Activated B cell treated with CpG ODN at 0.5 μM for 24 hours (primary cell): ENCODE results near the gene LRG1. TPM values are rescaled to one million over a fixed set of nuclear protein-coding genes. Genes with fewer than 3 reads are reported as not detected.

Source experiments
- ATAC-seq: fragments of 200-7000 bp; cut with Tn5 transposase; one replicate; pipeline ENCODE4 v1.10.0; 2021; ENCODE audit warnings: low read depth, mild to moderate bottlenecking, moderate library complexity
- CTCF ChIA-PET: fragments of 350-600 bp; sonication (Branson Sonifier 250); formaldehyde crosslinking; loops from one replicate; lab custom pipeline; 2021; ENCODE audit warnings: antibody characterized with exemption; lab: Charles Lee
- POLR2A ChIA-PET: fragments of 350-600 bp; sonication (Branson Sonifier 250); formaldehyde crosslinking; loops from one replicate; lab custom pipeline; 2021; ENCODE audit warnings: antibody characterized with exemption; lab: Charles Lee
- DNase-seq: peaks from one replicate; pipeline ENCODE4 v3.0.0; 2022
- H3K27ac Mint-ChIP-seq: one replicate; pipeline ENCODE4 v1.8.0; 2020; ENCODE audit warnings: mixed read lengths
- H3K27me3 Mint-ChIP-seq: one replicate; pipeline ENCODE4 v1.8.0; 2021; ENCODE audit warnings: mixed read lengths
- H3K36me3 Mint-ChIP-seq: one replicate; pipeline ENCODE4 v1.8.0; 2021; ENCODE audit warnings: low read depth, mixed read lengths
- H3K4me1 Mint-ChIP-seq: one replicate; pipeline ENCODE4 v1.8.0; 2021; ENCODE audit warnings: mixed read lengths
- H3K4me3 Mint-ChIP-seq: one replicate; pipeline ENCODE4 v1.8.0; 2020; ENCODE audit warnings: mild to moderate bottlenecking, mixed read lengths
- H3K9me3 Mint-ChIP-seq: one replicate; pipeline ENCODE4 v1.8.0; 2020; ENCODE audit warnings: mixed read lengths
- intact Hi-C: fragments of 100-400 bp; cut with micrococcal nuclease; formaldehyde crosslinking; loops from one replicate; pipeline ENCODE4 v1.15.1; 2024
- total RNA-seq: library from RNA; stranded (reverse); gene quantifications from 2 replicates; pipeline ENCODE4 v1.2.3, GENCODE V29; 2022
- TF ChIP-seq, protein P1 (sequence below): fragments of 200-600 bp; IDR thresholded peaks from one replicate; pipeline ENCODE4 v1.8.0; 2022; ENCODE audit warnings: antibody characterized with exemption, mild to moderate bottlenecking

LRG1 gene
- total RNA-seq, 1 donor from 2014 or later = 2.0 TPM

GRCh38 chr19:4512070-4512469 lies 27.8 kb downstream of the LRG1 start:
- Mint-ChIP-seq H3K27ac (no peak overlapping the region), H3K36me3 (no peaks in the 10 kb centered on the region), H3K27me3 (peaks cover 3% of the 10 kb centered on the region), H3K4me1 (no peaks in the 10 kb centered on the region), H3K4me3 (no peak overlapping the region), H3K9me3 (no peaks in the 10 kb centered on the region)
- ATAC-seq (no peak), DNase-seq (no peak)
- ChIA-PET POLR2A (no interaction called here), CTCF (no interaction called here)
- intact Hi-C loops = no loop called here
- TF ChIP-seq, protein P1, sequence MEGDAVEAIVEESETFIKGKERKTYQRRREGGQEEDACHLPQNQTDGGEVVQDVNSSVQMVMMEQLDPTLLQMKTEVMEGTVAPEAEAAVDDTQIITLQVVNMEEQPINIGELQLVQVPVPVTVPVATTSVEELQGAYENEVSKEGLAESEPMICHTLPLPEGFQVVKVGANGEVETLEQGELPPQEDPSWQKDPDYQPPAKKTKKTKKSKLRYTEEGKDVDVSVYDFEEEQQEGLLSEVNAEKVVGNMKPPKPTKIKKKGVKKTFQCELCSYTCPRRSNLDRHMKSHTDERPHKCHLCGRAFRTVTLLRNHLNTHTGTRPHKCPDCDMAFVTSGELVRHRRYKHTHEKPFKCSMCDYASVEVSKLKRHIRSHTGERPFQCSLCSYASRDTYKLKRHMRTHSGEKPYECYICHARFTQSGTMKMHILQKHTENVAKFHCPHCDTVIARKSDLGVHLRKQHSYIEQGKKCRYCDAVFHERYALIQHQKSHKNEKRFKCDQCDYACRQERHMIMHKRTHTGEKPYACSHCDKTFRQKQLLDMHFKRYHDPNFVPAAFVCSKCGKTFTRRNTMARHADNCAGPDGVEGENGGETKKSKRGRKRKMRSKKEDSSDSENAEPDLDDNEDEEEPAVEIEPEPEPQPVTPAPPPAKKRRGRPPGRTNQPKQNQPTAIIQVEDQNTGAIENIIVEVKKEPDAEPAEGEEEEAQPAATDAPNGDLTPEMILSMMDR = no peak

DNA sequence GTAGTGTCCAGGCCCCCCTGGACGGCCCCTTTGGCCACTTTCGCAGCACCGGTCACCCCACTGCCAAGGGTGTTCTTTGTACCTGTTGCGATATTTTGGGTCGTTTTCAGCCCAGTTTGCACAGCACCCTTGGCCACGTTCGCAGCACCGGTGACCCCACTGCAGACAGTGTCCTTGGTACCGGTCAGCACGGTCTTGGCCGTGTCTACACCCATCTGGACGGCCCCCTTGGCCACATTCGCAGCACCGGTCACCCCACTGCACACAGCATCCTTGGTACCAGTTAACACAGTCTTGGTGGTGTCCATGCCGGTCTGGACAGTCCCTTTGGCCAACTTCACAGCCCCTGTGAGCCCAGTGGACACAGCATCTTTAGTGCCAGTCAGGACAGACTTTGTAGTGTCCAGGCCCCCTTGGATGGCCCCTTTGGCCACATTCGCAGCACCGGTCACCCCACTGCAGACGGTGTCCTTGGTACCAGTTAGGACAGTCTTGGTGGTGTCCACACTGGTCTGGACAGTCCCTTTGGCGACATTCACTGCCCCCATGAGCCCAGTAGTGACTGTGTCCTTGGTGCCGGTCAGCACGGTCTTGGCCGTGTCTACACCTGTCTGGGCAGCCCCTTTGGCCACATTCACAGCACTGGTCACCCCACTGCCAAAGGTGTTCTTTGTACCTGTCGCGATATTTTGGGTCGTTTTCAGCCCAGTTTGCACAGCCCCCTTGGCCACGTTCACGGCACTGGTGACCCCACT lies 28.4 kb downstream of the LRG1 start:
- H3K4me1 Mint-ChIP-seq = no peaks in the 10 kb centered on the region
- no peak overlapping the region for H3K27ac Mint-ChIP-seq
- no peak overlapping the region for H3K4me3 Mint-ChIP-seq
- DNase-seq (no peak), ATAC-seq (no peak)
- TF ChIP-seq, protein P1 = no peak
- ChIA-PET CTCF (no interaction called here), POLR2A (no interaction called here)
- peaks cover 3% of the 10 kb centered on the region for H3K27me3 Mint-ChIP-seq
- H3K36me3 Mint-ChIP-seq = no peaks in the 10 kb centered on the region
- H3K9me3 Mint-ChIP-seq = no peaks in the 10 kb centered on the region
- intact Hi-C loops = no loop called here

DNA sequence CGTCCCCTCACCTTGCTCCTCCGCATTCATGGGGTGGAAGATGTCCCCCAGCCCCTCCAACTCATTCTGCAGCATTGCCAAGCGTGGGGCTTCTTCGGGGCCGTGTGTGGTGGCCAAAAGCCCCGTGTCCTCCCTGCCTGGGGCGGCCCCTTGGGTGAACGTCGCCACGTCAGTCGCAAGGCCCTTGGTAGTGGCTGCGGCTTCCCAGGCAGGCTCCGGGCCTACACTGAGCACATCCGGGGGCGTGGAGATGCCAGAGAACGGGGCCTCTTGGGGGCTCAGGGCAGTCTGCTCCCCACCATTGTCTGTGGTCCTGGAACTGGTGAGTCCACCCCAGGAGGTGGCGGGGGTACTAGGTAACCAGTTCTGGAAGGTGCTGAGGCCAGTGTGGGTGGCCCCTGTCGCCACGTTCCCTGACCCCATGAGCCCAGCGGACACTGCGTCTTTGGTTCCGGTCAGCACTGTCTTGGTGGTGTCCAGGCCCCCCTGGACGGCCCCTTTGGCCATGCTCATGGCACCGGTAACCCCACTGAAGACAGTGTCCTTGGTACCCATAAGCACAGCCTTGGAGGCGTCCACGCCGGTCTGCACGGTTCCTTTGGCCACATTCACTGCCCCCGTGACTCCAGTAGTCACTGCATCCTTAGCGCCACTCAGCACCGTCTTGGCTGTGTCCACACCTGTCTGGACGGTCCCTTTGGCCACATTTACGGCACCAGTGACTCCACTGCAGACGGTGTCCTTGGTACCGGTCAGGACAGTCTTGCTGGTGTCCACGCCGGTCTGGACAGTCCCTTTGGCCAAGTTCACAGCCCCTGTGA lies 29.2 kb downstream of the LRG1 start:
- intact Hi-C loops = no loop called here
- Mint-ChIP-seq H3K27me3 (peaks cover 3% of the 10 kb centered on the region), H3K4me1 (no peaks in the 10 kb centered on the region), H3K9me3 (no peaks in the 10 kb centered on the region), H3K36me3 (peaks cover 8% of the 10 kb centered on the region), H3K4me3 (no peak overlapping the region), H3K27ac (no peak overlapping the region)
- TF ChIP-seq, protein P1 = no peak
- no peak for ATAC-seq
- CTCF ChIA-PET = no interaction called here
- no peak for DNase-seq
- POLR2A ChIA-PET = no interaction called here

DNA sequence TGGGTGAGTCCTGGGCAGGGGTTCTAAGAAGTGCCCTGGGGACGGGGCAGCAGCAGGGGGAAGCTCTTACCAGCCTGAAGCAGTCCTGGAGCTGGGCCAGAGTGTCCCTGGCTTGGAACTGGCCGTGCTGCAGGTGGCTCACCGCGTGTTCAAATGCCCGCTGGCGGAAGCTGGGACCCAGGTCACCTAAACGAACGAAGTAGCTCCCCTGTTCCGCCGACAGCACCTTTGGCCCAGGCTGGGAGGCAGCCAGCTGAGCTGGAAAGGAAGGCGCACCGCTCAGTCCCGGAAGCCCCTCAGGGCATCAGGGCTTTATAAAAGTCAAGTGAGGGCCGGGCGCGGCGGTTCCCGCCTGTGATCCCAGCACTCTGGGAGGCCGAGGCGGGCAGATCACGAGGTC lies 31.1 kb downstream of the LRG1 start:
- Mint-ChIP-seq H3K9me3 (no peaks in the 10 kb centered on the region), H3K27me3 (no peaks in the 10 kb centered on the region), H3K4me1 (no peaks in the 10 kb centered on the region), H3K36me3 (peaks cover 13% of the 10 kb centered on the region), H3K4me3 (no peak overlapping the region), H3K27ac (no peak overlapping the region)
- DNase-seq (no peak), ATAC-seq (no peak)
- CTCF ChIA-PET = no interaction called here
- TF ChIP-seq, protein P1 = no peak
- POLR2A ChIA-PET = no interaction called here
- intact Hi-C loops = no loop called here

DNA sequence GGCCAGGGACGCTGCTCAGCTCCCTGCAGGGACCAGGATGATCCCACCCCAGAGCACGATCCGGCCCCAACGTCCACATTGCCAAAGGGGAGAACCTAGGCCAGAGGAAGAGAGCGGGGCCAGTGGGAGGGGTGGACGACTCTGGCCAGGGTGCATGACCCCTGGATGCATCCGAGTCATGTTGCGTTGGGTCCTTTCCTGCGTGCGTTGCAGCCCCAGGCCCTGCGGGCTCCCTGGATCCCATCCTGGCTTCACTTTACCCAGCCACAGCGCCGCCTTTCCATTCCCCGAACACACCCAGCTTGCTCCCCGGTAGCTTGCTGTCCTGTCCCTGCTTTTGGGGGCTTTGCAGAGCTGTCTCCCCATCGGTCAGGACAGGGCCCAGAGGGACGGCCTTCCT lies 32.0 kb downstream of the LRG1 start:
- intact Hi-C loops = no loop called here
- Mint-ChIP-seq H3K27me3 (no peaks in the 10 kb centered on the region), H3K36me3 (peaks cover 13% of the 10 kb centered on the region), H3K9me3 (no peaks in the 10 kb centered on the region), H3K4me1 (no peaks in the 10 kb centered on the region), H3K27ac (no peak overlapping the region), H3K4me3 (no peak overlapping the region)
- TF ChIP-seq, protein P1 = no peak
- CTCF ChIA-PET = no interaction called here
- DNase-seq (no peak), ATAC-seq (no peak)
- POLR2A ChIA-PET = no interaction called here
